Measurements from ENCODE around the gene NT5M.
A peak's percentile ranks its signal among the peaks of the same experiment; 100 is the strongest.

Gene NT5M

GRCh38 chr17:17303847-17304490, 796 bp downstream of the NT5M start:
- DNase-seq (ENCODE audit: low spot score), result no peak

GRCh38 chr17:17304521-17304985, 1.4 kb downstream of the NT5M start:
- no peak for DNase-seq (ENCODE audit: low spot score)

GRCh38 chr17:17305281-17305801, 2.2 kb downstream of the NT5M start:
- no peak for DNase-seq (ENCODE audit: low spot score)

GRCh38 chr17:17309356-17309755, 6.2 kb downstream of the NT5M start:
- no peak for DNase-seq (ENCODE audit: low spot score)

GRCh38 chr17:17313350-17313991, 10.3 kb downstream of the NT5M start:
- DNase-seq (ENCODE audit: low spot score), result peak; percentile 66

GRCh38 chr17:17314501-17315071, 11.4 kb downstream of the NT5M start:
- no peak for DNase-seq (ENCODE audit: low spot score)

- no peak for DNase-seq (ENCODE audit: low spot score)
Measured at GRCh38 chr17:17315142-17315821, 12.1 kb downstream of the NT5M start.

- no peak for DNase-seq (ENCODE audit: low spot score)
Measured at GRCh38 chr17:17320188-17320910, 17.2 kb downstream of the NT5M start.

GRCh38 chr17:17320911-17321220, 17.7 kb downstream of the NT5M start:
- DNase-seq (ENCODE audit: low spot score), result no peak

GRCh38 chr17:17321356-17322025, 18.3 kb downstream of the NT5M start:
- DNase-seq (ENCODE audit: low spot score), result no peak

GRCh38 chr17:17322516-17323510, 19.6 kb downstream of the NT5M start:
- DNase-seq (ENCODE audit: low spot score), result no peak

GRCh38 chr17:17324616-17325015, 21.4 kb downstream of the NT5M start:
- no peak for DNase-seq (ENCODE audit: low spot score)

- DNase-seq (ENCODE audit: low spot score), result no peak
Measured at GRCh38 chr17:17325228-17325627, 22.1 kb downstream of the NT5M start.

GRCh38 chr17:17325816-17326215, 22.6 kb downstream of the NT5M start:
- DNase-seq (ENCODE audit: low spot score), result no peak

GRCh38 chr17:17326275-17326875, 23.2 kb downstream of the NT5M start:
- DNase-seq (ENCODE audit: low spot score), result no peak

GRCh38 chr17:17328251-17328650, 25.1 kb downstream of the NT5M start:
- DNase-seq (ENCODE audit: low spot score), result no peak

GRCh38 chr17:17341452-17341851, 38.3 kb downstream of the NT5M start:
- DNase-seq (ENCODE audit: low spot score), result no peak

- no peak for DNase-seq (ENCODE audit: low spot score)
Measured at GRCh38 chr17:17342242-17342945, 39.2 kb downstream of the NT5M start.

GRCh38 chr17:17343160-17343735, 40.1 kb downstream of the NT5M start:
- no peak for DNase-seq (ENCODE audit: low spot score)
